Upper lobe of left lung (tissue), 4 donors: ENCODE results near the gene SRSF11.

ENCODE experiments used
- CTCF ChIP-seq, 6 experiments: fragments of 450-650 bp in 4 of 6; fragments of 200-600 bp in 2 of 6; sonication (generic) in 2 of 6; IDR thresholded peaks; one replicate each; pipeline ENCODE4 v1.5.1; 2016 to 2019; ENCODE audit warnings: antibody characterized with exemption in 6 of 6
- POLR2A ChIP-seq, 4 donors: fragments of 450-650 bp; IDR thresholded peaks; one replicate each; pipeline ENCODE4 v1.5.1; 2016 to 2017; ENCODE audit warnings: antibody characterized with exemption in 4 of 4, mild to moderate bottlenecking in 2 of 4
- POLR2AphosphoS5 ChIP-seq, 2 donors: sonication (generic); formaldehyde crosslinking; IDR thresholded peaks; one replicate each; pipeline ENCODE4 v1.5.1; 2017; ENCODE audit warnings: antibody characterized with exemption in 2 of 2

- TF ChIP-seq CTCF (IDR thresholded peaks at IDR 0.05): no peak
- TF ChIP-seq POLR2AphosphoS5 (IDR thresholded peaks at IDR 0.05): no peak
- TF ChIP-seq POLR2A (IDR thresholded peaks at IDR 0.05): no peak
Observed at GRCh38 chr1:70195342-70195741, 25.8 kb upstream of the SRSF11 start.
